Activated naive CD4-positive, alpha-beta T cell treated with anti-CD3 and anti-CD28 coated beads, Interleukin-2, amount 10 ng/mL, durations not matched to agents 7 days and 5 days (primary cell): ENCODE measurements around the gene HPCAL1.

Experiments
- CTCF ChIA-PET: fragments of 350-600 bp; sonication (Branson Sonifier 250); formaldehyde crosslinking; loops from one replicate; lab custom pipeline; 2021; ENCODE audit warnings: antibody characterized with exemption; lab: Charles Lee
- DNase-seq: peaks from one replicate; pipeline ENCODE4 v3.0.0-alpha.2; 2020
- H3K27ac Mint-ChIP-seq: one replicate; pipeline ENCODE4 v1.8.0; 2021; ENCODE audit warnings: mild to moderate bottlenecking, moderate library complexity, mixed read lengths
- H3K27me3 Mint-ChIP-seq: one replicate; pipeline ENCODE4 v1.8.0; 2021; ENCODE audit warnings: mild to moderate bottlenecking, mixed read lengths
- H3K36me3 Mint-ChIP-seq: one replicate; pipeline ENCODE4 v1.8.0; 2021; ENCODE audit warnings: mixed read lengths
- H3K4me1 Mint-ChIP-seq: one replicate; pipeline ENCODE4 v1.8.0; 2021; ENCODE audit warnings: mixed read lengths
- H3K4me3 Mint-ChIP-seq: one replicate; pipeline ENCODE4 v1.8.0; 2021; ENCODE audit warnings: mild to moderate bottlenecking, moderate library complexity, mixed read lengths
- H3K9me3 Mint-ChIP-seq: one replicate; pipeline ENCODE4 v1.8.0; 2021; ENCODE audit warnings: mixed read lengths

The HPCAL1 gene

GRCh38 chr2:10329880-10330699, 27.4 kb downstream of the HPCAL1 start:
- Mint-ChIP-seq H3K9me3 (peaks cover 2% of the 10 kb centered on the region), H3K27ac (peak overlapping the region; percentile 93), H3K4me3 (peak overlapping the region; percentile 85), H3K27me3 (peaks cover 6% of the 10 kb centered on the region), H3K4me1 (peaks cover 86% of the 10 kb centered on the region), H3K36me3 (peaks cover 22% of the 10 kb centered on the region)
- DNase-seq, result peak; percentile 65
- CTCF ChIA-PET, result interaction anchor here (0.7 to 3.8 kb wide), 7 partner anchors 27 to 188 kb away, joined by 3 to 40 read pairs (median 3); partner anchors contain the start of gene HPCAL1

- Mint-ChIP-seq H3K4me3 (peak overlapping the region; percentile 85), H3K27me3 (peaks cover 6% of the 10 kb centered on the region), H3K4me1 (peaks cover 81% of the 10 kb centered on the region), H3K36me3 (peaks cover 28% of the 10 kb centered on the region), H3K27ac (peak overlapping the region; percentile 93), H3K9me3 (peaks cover 7% of the 10 kb centered on the region)
- no peak for DNase-seq
- CTCF ChIA-PET, result interaction anchor here (1.9 to 3.8 kb wide), 3 partner anchors 25 to 78 kb away, joined by 7 to 40 read pairs (median 22); partner anchors contain the start of gene HPCAL1
Observed at GRCh38 chr2:10330700-10331026, 28.0 kb downstream of the HPCAL1 start.

- peaks cover 76% of the 10 kb centered on the region for H3K4me1 Mint-ChIP-seq
- H3K36me3 Mint-ChIP-seq, result peaks cover 28% of the 10 kb centered on the region
- DNase-seq, result peak; percentile 85
- H3K27ac Mint-ChIP-seq, result peak overlapping the region; percentile 93
- peak overlapping the region; percentile 85 for H3K4me3 Mint-ChIP-seq
- peaks cover 6% of the 10 kb centered on the region for H3K27me3 Mint-ChIP-seq
- CTCF ChIA-PET, result interaction anchor here (0.6 to 3.8 kb wide), 8 partner anchors 21 to 190 kb away, joined by 3 to 40 read pairs (median 4); partner anchors contain the start of gene HPCAL1
- peaks cover 7% of the 10 kb centered on the region for H3K9me3 Mint-ChIP-seq
Observed at GRCh38 chr2:10331027-10331701, 28.5 kb downstream of the HPCAL1 start.

- Mint-ChIP-seq H3K4me3 (peak overlapping the region; percentile 85), H3K27ac (peak overlapping the region; percentile 93), H3K36me3 (peaks cover 28% of the 10 kb centered on the region), H3K9me3 (peaks cover 7% of the 10 kb centered on the region), H3K4me1 (peaks cover 70% of the 10 kb centered on the region), H3K27me3 (peaks cover 6% of the 10 kb centered on the region)
- peak; percentile 69 for DNase-seq
- CTCF ChIA-PET, result interaction anchor here (0.6 to 3.8 kb wide), 8 partner anchors 21 to 191 kb away, joined by 3 to 40 read pairs (median 4); partner anchors contain the start of gene HPCAL1
Observed at GRCh38 chr2:10331702-10332401, 29.1 kb downstream of the HPCAL1 start.

GRCh38 chr2:10332402-10333246, 29.9 kb downstream of the HPCAL1 start:
- H3K27ac Mint-ChIP-seq, result peak overlapping the region; percentile 93
- H3K9me3 Mint-ChIP-seq, result peaks cover 7% of the 10 kb centered on the region
- peaks cover 28% of the 10 kb centered on the region for H3K36me3 Mint-ChIP-seq
- CTCF ChIA-PET, result interaction anchor here (1.4 to 3.8 kb wide), 5 partner anchors 27 to 192 kb away, joined by 4 to 40 read pairs (median 7); partner anchors contain the start of gene HPCAL1
- H3K27me3 Mint-ChIP-seq, result peaks cover 6% of the 10 kb centered on the region
- peak overlapping the region; percentile 85 for H3K4me3 Mint-ChIP-seq
- H3K4me1 Mint-ChIP-seq, result peaks cover 63% of the 10 kb centered on the region
- no peak for DNase-seq

- Mint-ChIP-seq H3K4me1 (peaks cover 63% of the 10 kb centered on the region), H3K27ac (peak overlapping the region; percentile 81), H3K27me3 (peaks cover 6% of the 10 kb centered on the region), H3K4me3 (no peak overlapping the region), H3K36me3 (peaks cover 29% of the 10 kb centered on the region), H3K9me3 (peaks cover 7% of the 10 kb centered on the region)
- DNase-seq, result no peak
- CTCF ChIA-PET, result no interaction called here
Observed at GRCh38 chr2:10333247-10333613, 30.5 kb downstream of the HPCAL1 start.

- DNase-seq, result no peak
- peaks cover 6% of the 10 kb centered on the region for H3K27me3 Mint-ChIP-seq
- H3K4me1 Mint-ChIP-seq, result peaks cover 62% of the 10 kb centered on the region
- peaks cover 7% of the 10 kb centered on the region for H3K9me3 Mint-ChIP-seq
- CTCF ChIA-PET, result no interaction called here
- H3K4me3 Mint-ChIP-seq, result no peak overlapping the region
- peaks cover 34% of the 10 kb centered on the region for H3K36me3 Mint-ChIP-seq
- no peak overlapping the region for H3K27ac Mint-ChIP-seq
Observed at GRCh38 chr2:10333966-10334365, 31.3 kb downstream of the HPCAL1 start.

GRCh38 chr2:10335046-10335840, 32.5 kb downstream of the HPCAL1 start:
- peaks cover 58% of the 10 kb centered on the region for H3K4me1 Mint-ChIP-seq
- no peak overlapping the region for H3K4me3 Mint-ChIP-seq
- DNase-seq, result no peak
- no peak overlapping the region for H3K27ac Mint-ChIP-seq
- peaks cover 7% of the 10 kb centered on the region for H3K9me3 Mint-ChIP-seq
- H3K36me3 Mint-ChIP-seq, result peaks cover 34% of the 10 kb centered on the region
- CTCF ChIA-PET, result interaction anchor here (1.3 kb wide), 1 partner anchor 74 kb away, joined by 3 read pairs; no protein-coding TSS in a partner anchor
- H3K27me3 Mint-ChIP-seq, result peaks cover 6% of the 10 kb centered on the region

- Mint-ChIP-seq H3K36me3 (peaks cover 29% of the 10 kb centered on the region), H3K27me3 (peaks cover under 1% of the 10 kb centered on the region), H3K9me3 (peaks cover 7% of the 10 kb centered on the region), H3K4me1 (peaks cover 58% of the 10 kb centered on the region), H3K27ac (no peak overlapping the region), H3K4me3 (no peak overlapping the region)
- CTCF ChIA-PET, result no interaction called here
- DNase-seq, result no peak
Observed at GRCh38 chr2:10336283-10336682, 33.6 kb downstream of the HPCAL1 start.

- Mint-ChIP-seq H3K4me3 (no peak overlapping the region), H3K27me3 (no peaks in the 10 kb centered on the region), H3K36me3 (peaks cover 29% of the 10 kb centered on the region), H3K9me3 (peaks cover 7% of the 10 kb centered on the region), H3K4me1 (peaks cover 49% of the 10 kb centered on the region), H3K27ac (no peak overlapping the region)
- CTCF ChIA-PET, result interaction anchor here (1.0 kb wide), 1 partner anchor 97 kb away, joined by 3 read pairs; no protein-coding TSS in a partner anchor
- no peak for DNase-seq
Observed at GRCh38 chr2:10337449-10338269, 35.0 kb downstream of the HPCAL1 start.

GRCh38 chr2:10338270-10339188, 35.8 kb downstream of the HPCAL1 start:
- peaks cover 45% of the 10 kb centered on the region for H3K4me1 Mint-ChIP-seq
- no peak for DNase-seq
- H3K36me3 Mint-ChIP-seq, result peaks cover 27% of the 10 kb centered on the region
- CTCF ChIA-PET, result no interaction called here
- no peaks in the 10 kb centered on the region for H3K27me3 Mint-ChIP-seq
- H3K9me3 Mint-ChIP-seq, result peaks cover 7% of the 10 kb centered on the region
- H3K27ac Mint-ChIP-seq, result no peak overlapping the region
- H3K4me3 Mint-ChIP-seq, result no peak overlapping the region
